T-helper 9 cell (primary cell): Measurements from ENCODE around the gene DARS1.
A peak's percentile ranks its signal among the peaks of the same experiment; 100 is the strongest.

ENCODE experiments used
- DNase-seq: peaks from one replicate; pipeline ENCODE4 v3.0.0-alpha.2; 2020

The DARS1 gene

GRCh38 chr2:135876066-135876711 lies 109.2 kb downstream of the DARS1 start, which contains the start of gene MCM6:
MCM6 (minus strand) TSS chr2:135876443; CDS start chr2:135876365, 78 bp downstream.
- peak; percentile 96 for DNase-seq

DNA sequence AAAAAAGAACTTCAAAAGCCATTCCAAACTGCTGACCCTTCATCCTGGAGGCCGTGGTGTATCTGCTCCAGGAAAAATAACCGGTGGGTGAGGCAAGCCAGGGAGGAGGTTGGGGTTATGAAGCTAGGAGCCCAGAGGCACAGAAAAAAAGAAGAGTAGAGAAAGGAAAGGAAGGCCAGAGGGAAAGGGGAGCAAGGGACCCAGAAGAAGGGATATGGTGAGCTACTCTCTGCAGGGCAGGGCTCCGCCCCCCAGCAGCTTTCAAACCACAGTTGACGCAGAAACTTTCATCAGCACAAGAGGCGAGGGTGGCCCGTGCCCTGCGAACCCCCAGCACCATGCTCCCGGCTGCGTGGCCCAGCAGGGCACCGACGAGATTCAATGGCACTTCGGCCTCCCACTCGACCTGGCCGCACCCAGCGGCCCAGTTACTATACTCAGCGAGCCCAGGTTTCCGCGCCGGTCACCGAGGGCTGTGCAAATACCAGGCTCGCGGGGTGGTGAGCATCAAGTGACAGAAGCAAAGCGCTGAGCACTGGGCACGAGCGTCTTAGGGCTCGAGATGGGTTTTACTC lies 109.8 kb downstream of the DARS1 start:
- peak; percentile 56 for DNase-seq

GRCh38 chr2:135874777-135875365 lies 110.6 kb downstream of the DARS1 start:
- no peak for DNase-seq

GRCh38 chr2:135870571-135870970 lies 114.9 kb downstream of the DARS1 start:
- no peak for DNase-seq

- DNase-seq = no peak
Observed at GRCh38 chr2:135863233-135863632, 122.2 kb downstream of the DARS1 start.

GRCh38 chr2:135862718-135863117 lies 122.7 kb downstream of the DARS1 start:
- no peak for DNase-seq
